Renal cortical epithelial cell (primary cell): ENCODE results near the gene SHISA7. TPM values are rescaled to one million over a fixed set of nuclear protein-coding genes. Genes with fewer than 3 reads are reported as not detected.
"Not testable (repeated sequence)": the region's sequence is repeated elsewhere in the genome, so short reads cannot be mapped to it uniquely, and the experiment has no call there.

Experiments used
- DNase-seq: peaks from one replicate; pipeline ENCODE4 v3.0.0-alpha.2; 2011; ENCODE audit warnings: low read depth
- total RNA-seq: library from RNA; depleted of rRNA; stranded (reverse); fragments of >200 nt; gene quantifications from 2 replicates; pipeline ENCODE4 v1.2.3, GENCODE V29; 2014

Gene SHISA7
- total RNA-seq, 1 donor from 2014 or later, result not detected

DNA sequence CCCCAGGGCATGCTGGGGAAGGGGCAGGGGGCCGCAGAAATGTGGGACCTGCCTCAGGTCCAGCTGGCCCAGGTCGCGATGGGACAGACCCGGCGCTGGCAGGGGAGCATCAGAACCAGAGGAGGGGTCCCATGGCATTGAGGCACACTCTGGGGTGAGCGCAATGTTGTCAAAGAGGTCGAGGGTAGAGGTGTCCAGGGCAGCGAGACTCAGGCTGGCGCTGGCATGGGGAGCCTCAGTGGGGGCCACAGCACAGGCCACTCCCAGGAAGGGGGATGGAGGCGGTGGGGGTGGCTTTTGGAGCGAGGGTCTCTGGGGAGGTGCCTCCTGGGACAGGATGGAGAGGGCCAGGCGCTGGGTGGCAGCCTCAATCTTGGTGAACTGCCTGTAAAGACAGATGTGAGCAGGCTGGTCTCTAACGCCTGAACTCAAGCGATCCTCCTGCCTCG, 20.5 kb upstream of the SHISA7 start:
- no peak for DNase-seq

DNA sequence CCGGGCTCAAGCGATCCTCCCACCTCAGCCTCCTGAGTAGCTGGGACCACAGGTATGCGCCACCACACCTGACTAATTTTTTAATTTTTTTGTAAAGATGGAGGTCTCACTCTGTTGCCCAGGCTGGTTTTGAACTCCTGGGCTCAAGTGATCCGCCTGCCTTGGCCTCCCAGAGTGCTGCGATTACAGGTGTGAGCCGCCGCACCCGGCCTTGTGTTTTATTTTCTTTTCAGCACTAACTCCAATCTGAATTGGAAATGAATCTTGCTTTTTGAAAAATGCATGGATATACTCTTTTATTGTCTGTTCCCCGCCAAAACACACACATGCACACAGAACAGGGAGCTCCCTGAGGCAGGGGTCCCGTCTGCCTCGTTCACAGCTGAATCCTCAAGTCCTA, 19.6 kb upstream of the SHISA7 start:
- no peak for DNase-seq

DNA sequence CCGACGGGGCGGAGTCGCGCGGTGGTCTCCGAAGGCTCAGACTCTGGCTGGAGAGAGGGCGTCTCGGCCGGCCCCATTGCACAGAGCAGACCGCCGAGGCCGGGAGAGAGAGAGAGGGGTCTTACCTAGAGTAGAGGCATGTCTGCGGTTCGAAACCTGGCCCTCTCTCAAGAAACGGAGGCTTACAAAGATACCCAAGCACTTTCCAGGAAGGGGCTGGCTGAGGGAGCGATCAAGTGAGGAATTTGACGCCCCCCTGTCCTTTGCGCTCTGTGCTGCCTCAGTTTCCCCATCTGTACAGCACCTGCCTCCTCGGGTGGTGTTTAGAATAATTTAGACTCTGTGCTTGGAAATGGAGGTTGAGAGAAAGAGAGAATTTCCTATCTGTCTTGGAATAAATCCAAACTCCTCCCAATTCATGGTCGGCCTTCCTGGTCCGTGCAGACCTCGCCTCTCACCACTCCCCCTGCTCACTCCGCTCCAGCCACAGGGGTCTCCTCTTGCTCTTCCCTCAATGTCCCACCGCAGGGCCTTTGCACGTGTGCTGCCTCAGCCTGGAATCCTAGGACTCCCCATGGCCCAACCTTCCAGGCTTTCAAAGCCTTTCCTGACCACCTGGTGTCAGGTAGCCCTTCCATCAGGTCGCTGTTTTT, 19.0 kb upstream of the SHISA7 start:
- DNase-seq, result peak; percentile 40

- peak; percentile 97 for DNase-seq
These were observed 18.3 kb upstream of the SHISA7 start, which contains the start of gene ISOC2 for GRCh38 chr19:55461259-55461973. ISOC2 (minus strand) TSS chr19:55461642; CDS start chr19:55456486, 5,156 bp downstream.

GRCh38 chr19:55460670-55461258, 17.7 kb upstream of the SHISA7 start:
- peak; percentile 44 for DNase-seq

DNA sequence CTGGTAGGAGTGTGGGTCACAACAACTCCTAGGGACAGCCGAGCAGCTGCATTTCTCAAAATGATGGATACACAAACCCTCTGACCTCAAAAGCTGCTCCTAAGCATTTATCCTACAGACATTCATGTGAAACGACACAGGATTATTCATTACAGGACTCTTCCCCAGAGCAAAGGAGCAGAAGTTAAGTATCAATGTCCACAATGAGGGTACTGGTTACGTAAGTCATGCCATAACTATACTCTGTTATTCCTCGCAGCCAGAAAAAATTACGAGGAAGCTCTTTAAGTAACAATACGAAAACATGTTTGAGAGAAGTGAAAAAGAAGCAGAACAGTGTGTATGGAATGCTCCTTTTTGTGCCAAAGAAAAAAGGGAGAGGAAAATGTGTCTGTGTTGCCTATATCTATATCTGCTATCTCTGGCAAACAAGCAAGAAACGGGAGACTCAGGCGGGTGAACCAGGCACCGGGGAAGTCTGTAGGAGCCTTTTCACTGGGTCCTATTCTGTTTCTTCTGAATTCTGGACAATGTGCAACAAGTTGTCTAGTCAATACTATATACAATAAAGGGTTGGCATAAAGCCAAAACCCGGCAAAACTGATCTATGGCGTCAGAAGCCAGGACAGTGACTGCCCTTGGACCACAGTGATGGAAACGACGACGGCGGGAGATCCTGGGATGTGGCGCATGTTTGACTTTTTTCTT, 17.0 kb upstream of the SHISA7 start:
- no peak for DNase-seq

DNA sequence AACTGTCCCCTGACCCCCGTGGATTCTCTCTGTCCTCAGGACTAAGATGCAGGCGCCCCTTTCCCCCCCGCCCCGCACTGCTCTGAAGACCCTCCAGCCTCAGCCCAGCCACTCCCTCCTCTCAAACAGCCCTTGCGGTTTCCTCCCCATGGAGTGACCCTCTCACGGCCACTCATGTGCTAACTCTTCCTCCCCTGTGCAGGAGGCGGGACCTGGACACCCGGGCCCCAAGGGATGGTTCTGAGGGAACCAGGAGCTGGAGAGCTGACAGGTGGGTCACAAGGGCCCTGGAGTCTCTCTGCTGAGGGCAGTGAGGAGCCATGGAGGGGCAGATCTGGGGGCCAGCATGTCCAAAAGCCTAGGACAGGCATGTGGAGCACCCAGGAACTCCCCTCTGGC, 16.4 kb upstream of the SHISA7 start:
- no peak for DNase-seq

DNA sequence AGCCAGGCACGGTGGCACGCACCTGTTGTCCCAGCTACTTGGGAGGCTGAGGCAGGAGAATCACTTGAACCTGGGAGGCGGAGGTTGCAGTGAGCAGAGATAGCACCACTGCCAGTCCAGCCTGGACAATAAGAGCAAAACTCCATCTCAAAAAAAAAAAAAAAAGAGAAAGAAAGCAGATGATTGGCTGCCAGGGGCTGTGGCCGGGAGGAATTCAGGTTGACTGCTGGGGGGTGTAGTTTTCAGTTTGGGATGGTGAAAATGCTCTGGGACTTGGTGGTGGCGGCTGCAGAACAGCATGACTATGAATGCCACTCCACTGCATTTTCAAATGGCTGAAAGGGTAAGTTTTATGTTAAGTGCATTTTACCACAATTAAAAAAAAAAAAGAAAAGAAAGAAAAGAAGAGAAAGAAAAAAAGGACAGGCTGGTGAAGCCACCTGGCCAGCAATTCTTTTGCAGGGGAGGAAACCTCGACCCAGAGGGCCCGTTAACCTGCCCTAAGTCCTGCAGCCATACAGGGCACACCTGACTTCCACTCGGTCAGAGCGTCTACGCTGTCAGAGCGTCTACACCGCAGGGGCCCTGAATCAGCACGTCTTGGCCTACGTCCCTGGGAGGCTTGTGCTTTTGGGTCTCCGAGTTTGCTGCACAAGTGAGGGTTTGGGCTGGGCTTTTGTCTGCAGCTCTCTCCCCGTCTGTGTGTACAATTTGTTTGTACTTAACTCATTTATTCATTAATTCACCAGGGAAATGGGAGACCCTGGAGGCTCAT, 14.8 kb upstream of the SHISA7 start:
- no peak for DNase-seq

DNA sequence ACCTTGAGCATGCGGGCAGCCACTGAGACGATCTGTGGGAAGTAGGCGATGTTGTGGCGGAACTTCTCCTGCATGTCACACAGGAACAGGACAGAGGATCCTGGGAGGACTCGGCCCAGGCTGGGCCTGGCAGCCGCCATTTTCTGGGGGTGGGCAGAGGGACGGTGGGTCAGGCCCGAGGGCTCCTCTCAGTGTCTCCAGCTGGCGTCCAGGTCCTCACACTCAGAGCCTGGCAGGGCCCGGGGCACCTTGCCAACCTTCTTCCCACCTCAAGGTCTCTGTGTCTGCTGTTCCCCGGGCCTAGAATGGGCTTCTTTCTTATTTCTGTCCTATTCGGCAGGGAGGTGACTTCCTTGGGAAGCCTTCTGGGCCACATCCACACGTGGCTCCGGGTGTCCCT, 13.2 kb upstream of the SHISA7 start:
- no peak for DNase-seq

DNA sequence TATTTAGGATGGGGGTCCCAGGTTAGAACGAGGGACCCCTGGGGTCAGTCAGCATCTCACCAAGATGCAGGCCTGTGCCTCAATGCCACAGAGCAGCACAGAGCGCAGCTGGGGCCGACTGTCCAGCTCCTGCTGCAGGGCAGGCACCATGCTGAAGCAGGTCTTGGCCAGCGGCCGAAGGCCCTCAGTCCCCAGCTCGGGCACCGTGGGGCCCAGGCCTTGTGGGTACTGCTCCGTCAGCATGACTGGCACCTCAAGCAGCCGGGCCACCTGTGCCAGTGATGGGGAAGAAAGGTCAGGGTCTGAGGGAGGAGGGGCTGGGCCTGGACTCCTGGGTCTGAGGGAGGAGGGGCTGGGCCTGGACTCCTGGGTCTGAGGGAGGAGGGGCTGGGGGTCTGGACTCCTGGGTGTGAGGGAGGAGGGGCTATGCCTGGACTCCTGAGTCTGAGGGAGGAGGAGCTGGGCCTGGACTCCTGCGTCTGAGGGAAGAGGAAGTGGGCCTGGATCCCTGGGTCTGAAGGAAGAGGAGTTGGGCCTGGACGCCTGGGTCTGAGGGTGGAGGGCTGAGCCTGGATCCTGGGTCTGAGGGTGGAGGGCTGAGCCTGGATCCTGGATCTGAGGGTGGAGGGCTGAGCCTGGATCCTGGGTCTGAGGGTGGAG, 12.6 kb upstream of the SHISA7 start:
- DNase-seq, result no peak

- DNase-seq, result no peak
These were observed 11.7 kb upstream of the SHISA7 start for GRCh38 chr19:55454787-55455243.

- no peak for DNase-seq
These were observed 10.6 kb upstream of the SHISA7 start for GRCh38 chr19:55453511-55454260.

- peak; percentile 49 for DNase-seq
These were observed 9.7 kb upstream of the SHISA7 start for GRCh38 chr19:55452749-55453346.

GRCh38 chr19:55451965-55452748, 9.1 kb upstream of the SHISA7 start:
- DNase-seq, result no peak

DNA sequence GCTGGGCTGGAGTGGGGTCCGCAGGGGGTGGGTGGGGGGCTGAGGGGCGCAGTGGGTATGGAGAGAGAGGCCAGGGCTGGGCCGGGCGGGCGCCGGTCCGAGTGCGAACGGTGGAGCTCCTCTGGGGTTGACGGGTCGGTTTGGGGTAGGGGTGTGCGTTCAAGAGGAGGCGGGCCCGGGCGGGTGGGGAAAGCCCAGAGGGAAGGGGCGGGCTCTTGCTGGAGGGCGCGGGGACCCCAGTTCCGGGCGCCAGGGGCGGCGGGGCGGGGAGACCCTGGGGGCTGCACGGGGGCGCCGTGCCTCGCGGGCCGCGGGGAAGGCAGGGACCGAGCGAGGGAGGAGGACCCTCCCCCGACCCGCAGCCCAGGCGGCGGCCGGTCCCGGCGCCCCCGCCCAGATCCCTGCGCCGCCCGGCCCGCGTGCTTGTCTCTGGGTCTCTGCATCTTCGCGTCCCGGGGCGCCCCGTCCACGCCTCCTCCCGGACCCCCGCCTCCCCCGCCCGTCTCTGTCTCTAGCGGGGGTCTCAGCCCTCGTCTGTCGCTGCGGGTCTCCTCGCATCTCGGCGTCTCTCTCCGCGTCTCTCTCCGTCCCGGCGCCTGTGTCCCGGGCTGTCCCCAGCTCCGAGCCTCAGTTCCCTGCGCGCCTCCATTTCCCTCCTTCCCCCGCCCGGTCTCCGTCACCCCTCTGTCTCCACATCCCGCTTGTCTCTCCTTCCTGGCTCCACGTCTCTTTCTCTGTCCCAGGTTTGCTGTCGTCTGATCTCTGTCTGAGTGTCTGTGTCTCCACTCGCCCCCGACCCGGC, 8.3 kb upstream of the SHISA7 start:
- no peak for DNase-seq

DNA sequence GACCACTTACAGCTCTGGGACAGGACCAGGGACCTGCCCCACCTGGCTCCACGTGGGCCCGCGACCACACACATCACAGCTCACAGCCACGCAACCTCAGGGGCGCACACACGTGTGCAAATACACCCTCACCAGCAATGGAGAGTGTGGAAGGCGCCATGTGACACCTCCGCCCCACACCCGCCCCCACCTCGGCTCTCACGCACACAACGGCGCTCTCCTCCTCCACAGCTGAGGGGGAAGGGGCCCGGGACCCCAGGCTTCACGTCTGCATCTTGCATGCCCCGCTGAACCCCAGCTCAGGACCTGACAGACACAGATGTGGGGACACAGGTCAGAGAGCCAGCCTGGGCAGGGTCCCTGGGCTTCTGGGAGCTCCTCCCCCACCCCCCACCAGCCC, 6.4 kb upstream of the SHISA7 start:
- no peak for DNase-seq

DNA sequence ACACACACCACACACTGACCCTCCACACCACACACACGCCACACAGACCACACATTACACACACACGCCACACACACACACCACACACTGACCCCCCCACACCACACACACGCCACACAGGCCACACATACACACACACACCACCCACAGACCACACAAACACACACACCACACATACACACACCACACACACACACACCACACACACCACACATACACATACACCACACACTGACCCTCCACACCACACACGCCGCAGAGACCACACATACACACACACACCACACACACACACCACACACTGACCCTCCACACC, 5.0 kb upstream of the SHISA7 start:
- DNase-seq, result not testable (repeated sequence)
